ENCODE measurements around the gene NOS1AP.

The NOS1AP gene

DNA sequence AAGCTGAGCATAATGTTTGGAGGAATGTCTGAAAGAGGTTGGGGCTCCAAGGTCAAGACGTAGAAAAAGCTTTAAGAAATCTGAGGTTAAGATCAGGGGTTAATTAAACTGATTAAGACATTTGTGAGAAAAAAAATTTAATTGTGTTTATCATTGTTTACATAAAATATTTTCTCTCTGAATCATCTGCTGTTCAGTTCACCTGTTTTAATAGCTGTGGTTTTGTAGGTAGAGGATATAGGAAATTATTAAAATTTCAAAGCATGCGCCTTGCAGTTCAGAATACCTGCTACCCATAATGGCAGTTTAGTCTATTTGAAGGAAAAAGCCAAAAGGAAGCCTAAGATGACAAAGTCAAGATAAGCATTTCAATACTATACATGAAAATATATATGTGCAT is 154.0 kb downstream of the NOS1AP start:
- no peak for FAIRE-seq

DNA sequence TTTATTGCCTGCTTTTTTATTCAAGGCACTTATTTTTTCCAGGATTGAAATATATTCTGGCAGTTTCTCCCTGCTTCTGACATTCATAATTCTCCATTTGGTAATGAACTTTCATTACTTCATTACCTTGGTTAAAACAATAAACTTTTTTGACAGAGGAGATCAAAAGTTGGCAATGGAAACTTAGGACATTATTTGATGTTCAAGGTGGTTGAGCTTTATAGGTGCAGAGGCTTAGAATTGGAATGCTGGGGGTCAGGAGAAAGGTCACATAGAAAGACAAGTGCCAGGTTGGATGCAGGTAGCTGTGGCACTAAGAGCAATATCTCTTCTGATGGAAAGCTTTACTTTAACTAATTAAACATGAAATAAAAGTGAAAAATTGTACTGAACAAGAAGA is 154.8 kb downstream of the NOS1AP start:
- FAIRE-seq = no peak

DNA sequence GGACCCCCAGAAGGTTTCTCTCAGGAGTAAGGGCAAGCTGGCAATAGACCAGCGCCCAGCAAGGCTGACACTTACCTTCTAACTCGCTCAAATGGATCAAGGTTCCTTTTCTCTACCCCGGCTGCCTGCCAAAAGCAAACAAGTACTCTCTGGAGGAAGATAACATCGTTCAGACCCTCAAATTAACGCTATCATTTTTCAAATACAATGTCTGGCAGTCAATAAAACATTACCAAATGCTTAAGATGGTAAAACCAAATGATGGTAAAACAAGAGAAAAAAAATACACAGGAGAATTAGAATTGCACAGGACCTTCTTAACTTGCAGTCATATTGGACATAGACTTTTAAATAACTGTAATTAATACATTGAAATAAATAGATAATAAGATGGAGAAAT is 159.1 kb downstream of the NOS1AP start:
- no peak for FAIRE-seq

DNA sequence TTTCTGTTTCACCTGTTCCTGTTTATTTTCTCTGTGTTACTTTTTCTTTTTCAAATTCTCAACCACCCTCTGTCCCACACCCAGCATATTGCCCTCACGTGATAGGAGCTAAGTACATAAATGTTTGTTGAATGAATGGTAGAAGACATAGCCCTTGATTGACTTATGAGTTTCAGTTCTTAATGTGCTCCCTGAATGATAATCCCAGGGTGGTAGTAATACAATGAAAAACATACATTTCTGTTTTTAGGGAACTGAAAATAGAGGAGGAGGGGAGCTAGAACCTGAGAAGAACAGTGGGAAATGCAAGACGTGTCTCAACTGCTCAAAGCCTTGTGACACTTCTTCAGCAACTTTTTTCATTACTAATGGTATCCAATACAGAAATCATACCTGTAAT is 160.1 kb downstream of the NOS1AP start:
- FAIRE-seq = no peak

DNA sequence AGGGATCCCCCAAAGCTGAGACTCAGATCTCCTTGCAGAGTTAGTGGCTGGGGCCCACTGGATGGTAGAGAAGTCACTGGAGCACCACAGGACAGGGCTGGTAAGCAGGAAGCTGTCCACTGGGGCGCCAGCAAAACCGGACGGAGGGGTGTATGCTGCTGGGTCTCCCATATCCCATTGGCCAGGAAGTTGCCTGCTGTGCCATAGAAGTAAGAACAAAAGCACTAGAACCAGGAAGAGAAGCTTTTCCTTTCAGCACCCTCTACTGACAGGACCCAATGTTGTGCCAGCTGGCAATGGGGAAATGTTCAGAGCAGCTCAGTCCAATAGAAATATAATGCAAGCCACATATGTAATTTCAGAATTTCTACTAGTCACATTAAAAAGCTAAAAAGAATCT is 160.6 kb downstream of the NOS1AP start:
- no peak for FAIRE-seq

DNA sequence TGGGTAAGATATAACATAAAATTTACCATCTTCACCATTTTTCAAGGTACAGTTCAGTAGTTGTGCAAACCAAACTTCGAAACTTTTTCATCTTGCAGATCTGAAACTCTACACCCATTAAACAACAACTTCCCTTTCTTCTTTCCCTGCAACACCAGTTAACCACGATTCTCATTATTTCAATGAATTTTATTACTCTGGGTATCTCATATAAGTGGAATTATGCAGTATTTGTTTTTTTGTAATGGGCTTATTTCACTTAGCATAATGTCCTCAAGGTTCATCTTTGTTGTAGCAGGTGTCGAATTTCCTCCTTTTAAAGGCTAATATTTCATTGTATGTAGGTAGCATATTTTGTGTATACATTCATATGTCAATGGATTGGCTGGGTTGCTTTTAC is 161.0 kb downstream of the NOS1AP start:
- no peak for FAIRE-seq

DNA sequence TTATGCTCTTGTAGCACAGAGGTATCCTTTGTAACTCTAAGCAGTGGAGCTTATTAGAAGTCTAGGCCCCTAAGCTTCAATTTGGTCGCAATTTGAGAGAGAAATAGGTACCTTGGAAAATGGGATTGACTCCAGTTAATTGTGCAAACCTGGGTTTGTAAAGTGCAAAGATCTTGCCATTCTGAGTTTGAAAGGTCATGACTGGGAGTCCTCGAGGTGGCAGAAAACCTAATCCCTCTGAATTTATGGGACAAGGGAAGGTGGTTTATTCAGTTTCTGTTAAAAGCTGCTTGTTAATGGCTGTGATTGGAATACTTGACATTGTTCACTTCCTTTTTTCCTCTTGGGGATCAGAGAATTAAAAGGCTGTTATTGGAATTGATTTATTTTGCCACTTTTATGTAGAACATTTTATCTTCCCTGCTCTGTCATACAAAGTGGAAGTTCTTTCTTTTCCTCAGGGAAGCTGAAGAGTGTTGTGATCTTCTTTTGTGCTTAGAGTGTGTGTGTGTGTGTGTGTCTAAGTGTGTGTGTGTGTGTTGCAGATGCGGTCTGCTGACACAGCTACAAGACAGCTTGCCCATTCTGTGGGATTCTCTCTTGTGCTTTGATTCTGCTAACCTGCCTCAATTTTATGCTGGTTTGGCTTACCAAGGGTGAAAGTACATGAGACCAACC is 162.7 kb downstream of the NOS1AP start:
- no peak for FAIRE-seq

DNA sequence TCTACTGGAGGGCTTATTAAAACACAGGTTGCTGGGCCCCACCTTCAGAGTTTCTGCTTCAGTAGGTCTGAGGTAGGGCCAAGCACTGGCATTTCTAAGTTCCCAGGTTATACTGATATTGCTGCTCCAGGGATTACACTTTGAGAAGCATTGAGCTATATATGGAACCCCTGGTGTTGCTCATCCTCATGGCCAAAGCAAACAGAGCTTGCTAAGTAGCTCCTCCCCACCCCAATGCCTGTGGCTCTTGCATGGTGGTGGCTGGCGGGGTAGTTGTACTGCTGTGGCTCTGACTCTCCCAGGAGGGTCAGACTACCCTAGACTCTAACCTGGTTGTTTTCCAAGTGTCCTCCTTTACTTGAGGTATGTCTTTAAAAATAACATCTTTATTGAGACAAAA is 163.6 kb downstream of the NOS1AP start:
- no peak for FAIRE-seq

DNA sequence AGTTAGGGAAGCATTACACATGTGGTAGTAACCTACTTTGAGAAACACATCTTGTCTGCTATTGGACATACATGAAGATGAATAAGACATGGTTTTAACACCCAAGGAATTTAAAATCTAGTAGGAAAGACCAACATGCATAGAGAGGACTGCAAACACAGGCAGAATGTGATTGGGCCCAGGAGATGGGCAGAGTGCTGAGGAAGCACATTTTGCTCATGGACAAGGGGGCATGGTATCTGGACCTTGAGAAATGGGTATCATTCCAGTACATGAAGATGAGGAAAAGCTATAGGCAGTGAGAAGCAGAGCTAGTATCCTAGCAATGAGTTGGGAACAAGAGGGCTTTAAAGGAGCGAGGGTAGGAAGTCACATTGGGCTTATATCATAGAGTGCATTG is 164.4 kb downstream of the NOS1AP start:
- no peak for FAIRE-seq

DNA sequence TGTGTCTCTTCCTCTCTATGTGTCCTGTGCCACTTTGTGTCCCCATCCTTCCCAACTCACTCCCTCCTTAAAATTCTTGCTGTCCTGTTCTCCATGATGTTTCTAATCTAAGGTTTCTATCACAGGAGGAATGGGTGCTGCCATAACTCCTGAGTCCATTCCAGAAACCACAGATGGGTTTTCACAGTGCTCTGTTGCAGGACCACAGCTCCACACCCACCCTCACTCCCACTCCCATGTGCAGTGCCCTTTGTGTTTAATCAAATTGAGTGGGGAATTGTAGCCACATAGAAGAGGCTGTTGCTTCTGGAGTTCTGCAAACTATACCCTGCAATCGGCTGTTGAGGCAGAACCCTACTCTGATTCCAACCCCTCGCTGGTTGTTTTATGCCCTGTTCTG is 165.1 kb downstream of the NOS1AP start:
- no peak for FAIRE-seq

DNA sequence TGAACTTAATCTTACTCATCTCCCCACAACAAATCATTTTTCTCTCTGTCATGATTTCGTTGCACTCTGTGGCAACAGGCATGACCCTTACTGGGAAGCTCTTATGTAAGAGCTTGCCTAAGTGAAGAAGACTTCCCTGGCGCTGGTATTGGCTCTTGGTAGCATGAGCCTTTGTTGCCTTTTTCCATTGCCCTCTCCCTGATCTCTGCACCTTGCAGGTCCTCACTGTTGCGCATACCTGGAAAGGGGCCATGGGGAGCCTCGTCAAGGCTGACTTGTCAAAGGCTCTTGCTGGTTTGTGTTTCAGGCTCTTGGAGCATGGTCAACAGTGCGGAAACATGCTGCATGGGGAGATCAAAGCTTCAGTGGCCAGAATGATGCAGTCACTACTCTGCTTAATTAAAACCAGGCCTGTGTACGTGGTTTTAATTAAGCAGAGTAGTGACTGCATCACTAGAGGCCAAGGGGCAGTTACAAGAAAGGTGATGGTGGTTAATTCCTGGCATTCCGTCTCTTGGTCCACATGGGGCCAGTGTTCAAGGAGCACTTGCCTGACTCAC is 165.8 kb downstream of the NOS1AP start:
- FAIRE-seq = no peak

DNA sequence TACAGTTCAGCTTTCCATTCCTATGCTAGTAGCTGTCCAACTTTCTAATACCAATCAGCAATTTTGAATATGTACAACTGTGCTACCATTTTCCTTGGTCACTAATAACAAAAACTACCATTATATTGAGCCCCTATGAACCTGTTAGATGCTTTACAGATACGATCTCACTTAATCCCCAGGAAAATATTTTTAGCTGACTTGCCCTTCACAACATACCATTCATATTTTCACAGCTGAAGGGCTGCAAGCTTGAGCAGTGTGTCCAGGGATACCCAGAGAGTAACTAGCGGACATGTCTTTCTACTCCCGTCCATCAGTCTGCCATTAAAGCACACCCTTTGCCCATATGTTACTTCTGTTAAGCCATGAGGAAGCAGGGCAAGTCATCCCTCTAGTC is 166.7 kb downstream of the NOS1AP start:
- no peak for FAIRE-seq

DNA sequence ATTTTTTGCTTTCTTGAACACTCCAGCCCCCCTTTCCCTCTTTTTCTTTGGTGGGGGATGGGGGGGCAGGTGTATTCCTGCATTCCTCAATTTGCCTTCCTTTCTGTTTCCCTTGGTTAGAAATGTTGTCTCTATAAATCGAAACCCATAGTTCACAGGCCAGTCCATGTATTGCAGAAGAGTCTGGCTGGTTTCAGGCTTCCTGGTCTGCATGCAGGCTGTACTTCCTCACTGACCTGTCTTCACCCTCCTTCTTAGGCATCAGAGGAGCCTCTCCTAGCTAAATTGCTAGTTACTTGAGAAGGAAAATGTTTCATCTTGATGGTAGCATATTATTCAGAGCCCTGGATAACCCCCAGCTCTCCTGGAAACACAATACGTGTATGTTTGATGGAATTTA is 167.1 kb downstream of the NOS1AP start:
- no peak for FAIRE-seq

DNA sequence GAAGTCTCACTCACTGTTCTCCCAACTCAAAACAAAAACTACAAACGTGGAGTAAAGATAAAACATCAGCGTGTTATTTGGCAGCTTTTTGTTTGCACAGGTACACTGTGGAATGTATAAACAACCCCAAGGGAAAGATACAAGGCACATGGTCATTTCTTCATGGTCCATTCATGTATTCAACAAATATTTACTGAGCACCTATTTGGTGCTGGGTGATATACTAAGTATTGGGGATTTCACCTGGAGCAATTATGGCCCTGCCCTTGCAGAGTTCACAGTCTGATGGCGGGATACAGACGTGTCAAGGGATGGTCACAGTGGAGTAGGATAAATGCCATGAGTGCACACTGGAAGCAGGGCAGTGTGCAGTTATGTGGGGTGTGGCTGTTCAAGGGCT is 171.1 kb downstream of the NOS1AP start:
- FAIRE-seq = no peak

DNA sequence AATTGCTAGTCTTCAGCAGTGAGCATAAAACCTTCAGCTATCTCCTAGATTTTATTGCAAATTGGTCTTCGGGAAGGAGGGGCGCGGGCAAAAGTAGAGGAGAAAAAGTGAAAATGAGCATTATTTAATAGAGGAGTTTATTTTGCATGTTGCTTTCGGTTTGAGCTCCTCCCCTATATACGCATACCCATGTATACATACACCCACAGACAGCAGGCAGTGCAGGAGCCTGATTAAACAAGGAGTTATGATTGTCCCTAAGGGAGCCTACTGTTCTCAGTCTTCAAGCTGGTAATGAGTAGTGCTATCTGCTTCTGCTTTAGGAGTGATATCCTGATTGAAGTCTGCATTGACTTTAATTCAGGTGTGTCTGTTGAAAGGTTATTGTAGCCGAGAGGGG is 173.3 kb downstream of the NOS1AP start:
- no peak for FAIRE-seq

DNA sequence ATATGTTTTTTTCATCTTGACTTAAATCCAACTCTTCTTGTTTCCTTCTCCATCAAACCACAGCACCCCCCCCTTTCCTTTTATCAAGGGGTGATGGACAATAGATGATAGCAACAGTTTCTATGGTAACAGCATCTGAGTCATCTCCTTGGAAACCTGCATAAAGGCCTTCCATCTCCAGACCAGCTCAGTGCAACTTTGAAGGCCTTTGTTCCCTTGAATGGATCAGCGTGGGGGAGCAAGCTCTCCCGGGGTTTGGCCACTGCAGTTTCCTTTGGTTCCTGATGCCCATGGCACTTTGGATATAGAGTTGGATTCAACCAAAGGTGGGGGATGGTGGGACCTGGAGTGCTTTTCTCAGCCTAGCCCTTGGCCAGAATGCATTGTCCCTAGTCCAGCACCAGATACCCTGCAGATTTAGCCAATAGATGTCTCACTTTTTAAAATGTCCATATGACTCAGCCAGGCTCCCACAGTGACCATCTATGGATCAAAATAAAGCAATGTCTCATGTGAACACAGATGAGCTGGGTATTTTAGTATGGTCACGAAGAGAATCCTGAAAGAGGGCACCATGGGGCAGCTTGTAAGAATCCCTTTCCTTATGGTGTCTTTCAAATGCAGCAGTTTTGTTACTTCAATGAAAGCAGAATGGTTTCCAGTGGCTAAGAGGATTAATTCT is 179.5 kb downstream of the NOS1AP start:
- no peak for FAIRE-seq

DNA sequence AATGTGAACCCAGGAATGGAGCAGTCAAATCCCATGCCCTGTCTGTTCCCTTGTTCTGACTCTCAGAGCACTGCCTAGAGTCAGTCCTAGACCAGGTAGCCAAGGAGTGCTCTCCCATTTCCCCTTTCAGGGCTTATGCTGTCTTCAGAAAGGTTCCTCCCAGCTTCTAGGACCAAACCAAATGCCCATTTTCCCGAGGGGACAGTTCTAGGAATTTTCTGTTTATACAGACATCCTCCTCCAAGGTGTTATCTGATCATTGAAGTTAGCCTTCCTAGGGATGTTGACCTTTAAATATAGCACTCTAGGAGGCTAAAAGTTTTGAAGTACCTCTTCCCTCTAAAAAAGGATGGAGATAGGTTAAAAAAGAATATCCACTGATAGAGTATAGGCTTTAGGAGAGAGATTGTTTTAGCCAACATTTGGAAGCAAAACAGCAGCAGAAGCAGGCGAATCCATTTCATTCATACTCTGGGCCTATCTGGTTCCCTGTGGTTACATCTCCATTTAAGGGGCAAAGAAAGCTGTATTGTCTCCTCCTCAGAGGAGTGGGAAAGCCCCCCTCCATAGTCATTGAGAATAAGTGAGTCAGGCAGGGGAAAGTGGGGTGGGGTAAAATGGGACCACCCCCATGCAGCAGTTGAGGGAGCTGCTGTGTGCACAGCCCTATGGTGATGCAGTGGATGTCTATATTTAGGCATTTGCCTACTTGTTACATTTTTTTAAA is 180.7 kb downstream of the NOS1AP start:
- no peak for FAIRE-seq

DNA sequence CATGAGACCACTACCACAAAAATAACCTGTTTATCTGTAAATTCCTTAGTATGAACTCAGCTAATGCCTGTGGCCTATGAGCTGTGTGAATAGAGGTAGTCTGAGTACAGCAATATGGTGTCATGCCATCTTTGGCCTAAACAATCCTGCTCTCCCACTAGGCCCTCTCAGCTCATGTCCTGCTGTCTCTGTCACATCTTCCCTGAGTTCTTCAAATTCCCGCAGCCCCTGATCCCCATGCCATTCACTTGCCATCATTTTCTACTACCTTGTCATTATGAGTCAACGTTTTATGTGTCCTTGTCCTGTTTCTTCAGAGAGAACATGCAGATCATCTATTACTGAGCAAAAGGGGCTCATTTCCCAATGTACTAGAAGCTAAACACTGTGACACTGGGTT is 181.6 kb downstream of the NOS1AP start:
- no peak for FAIRE-seq

DNA sequence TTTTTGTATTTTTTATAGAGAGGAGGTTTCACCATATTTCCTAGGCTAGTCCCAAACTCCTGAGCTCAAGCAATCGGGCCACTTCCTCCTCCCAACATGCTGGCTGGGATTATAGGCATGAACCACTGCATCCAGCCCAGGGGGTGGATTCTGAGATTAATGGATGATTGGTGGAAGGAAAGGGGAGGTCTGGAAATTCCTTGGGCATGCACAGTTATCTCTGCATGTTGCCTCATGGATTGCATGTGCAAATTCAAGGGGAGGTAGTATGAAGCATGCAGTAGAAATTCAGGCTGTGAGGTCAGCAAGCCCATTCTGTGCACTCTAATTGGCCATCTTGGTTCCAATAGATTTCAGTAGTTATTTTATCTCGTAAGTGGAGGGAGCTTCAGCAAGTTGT is 182.7 kb downstream of the NOS1AP start:
- no peak for FAIRE-seq

DNA sequence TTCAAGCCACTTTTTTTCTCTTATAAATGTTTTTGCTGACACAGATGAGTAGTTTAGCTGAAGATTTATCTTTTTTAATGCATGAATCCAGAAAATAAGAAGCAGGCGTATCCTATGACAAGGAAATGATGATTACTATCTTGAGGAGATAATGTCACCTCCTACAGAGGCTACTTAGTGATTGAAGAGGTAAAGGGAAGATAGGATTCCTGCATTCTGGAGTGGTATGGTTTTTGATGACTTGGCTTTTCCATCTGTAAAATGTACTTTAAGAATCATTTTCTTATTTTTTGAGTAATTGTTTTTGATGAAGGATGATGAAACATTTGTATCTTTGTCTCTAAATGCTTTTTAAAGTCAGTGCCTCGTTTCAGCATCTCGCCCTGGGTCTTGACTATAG is 184.3 kb downstream of the NOS1AP start:
- no peak for FAIRE-seq

DNA sequence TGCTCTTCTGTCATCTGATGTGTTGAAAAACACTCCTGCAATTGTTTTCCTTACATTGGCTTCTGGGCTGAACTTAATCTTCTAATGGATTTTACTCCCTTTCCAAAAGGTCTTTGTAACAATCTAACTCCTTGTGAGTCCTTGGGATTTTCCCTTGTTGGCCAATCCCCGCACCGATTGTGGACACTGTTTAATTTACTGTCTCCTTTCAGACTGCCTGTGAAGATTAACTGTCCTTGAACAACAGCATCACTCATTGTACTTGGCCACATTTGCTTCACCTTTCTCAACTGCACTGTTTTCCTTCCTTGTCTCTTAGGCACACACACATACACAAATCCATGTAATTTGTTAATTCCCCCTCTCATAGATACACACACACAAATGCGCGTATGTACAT is 186.8 kb downstream of the NOS1AP start:
- no peak for FAIRE-seq

DNA sequence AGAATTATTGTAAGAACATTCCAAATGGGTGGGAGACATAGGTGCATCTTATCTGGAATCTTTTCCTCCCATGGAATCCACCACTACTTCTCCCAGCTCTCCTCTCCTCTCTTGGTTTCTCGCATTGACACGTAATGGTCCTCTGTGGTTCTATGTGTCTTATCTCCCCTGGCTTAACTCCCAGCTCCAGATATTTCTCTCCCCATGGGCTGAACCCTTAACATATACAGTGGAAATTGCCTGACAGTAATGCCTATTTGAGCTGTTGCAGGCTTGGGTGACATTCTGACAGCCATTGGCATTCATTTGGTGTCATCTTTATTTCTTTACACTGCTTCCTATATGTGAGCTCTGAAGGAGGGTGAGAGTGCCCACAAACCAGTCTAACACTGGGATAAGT is 188.9 kb downstream of the NOS1AP start:
- no peak for FAIRE-seq

DNA sequence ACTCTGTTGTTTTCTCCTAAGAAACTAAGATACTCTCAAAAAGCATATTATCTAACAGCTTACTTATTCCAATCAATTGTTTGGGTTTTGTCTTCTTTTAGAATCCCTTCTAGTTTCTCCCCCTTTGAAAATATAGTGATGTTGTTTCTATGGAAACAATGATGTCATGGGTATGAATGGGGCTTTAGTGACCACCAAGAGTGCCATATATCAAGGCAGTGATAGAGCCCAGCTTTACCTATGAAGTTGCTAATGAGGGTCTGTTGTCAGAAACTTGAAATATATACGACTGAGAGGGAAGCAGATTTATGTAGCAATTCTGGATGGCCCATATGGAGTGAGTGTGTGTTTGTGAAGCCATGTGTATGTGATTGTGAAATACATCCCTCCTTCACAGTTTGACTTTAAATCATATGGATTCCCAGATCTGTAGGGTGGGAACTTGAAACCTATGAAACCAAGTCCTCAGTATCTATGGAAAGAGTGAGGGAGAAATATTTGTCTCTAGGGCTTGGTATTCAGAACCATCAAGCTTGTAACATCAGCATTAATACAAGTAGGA is 190.5 kb downstream of the NOS1AP start:
- FAIRE-seq = no peak

DNA sequence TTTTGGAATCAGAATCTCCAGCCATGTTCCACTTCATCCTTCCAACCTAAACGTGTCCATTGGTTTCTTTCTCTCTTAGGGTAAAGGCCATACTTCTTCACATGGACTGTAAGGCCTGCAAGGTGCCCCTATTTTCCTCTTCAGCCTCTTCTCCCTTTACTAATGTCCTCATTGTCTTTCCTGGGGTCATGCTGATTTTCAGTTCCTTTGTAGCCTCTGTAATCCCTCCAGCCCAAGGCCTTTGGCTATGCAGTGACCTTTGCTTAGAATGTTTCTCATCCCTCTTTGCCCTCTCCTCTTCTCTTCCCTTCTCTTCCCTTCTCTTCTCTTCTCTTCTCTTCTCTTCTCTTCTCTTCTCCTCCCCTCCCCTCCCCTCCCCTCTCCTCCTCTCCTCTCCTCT is 194.6 kb downstream of the NOS1AP start:
- FAIRE-seq = no peak

Measured in colon (tissue), 2 donors.